Measurements from ENCODE around the gene ITM2A.

Gene ITM2A

GRCh38 chrX:79366873-79367749 is at the start of gene ITM2A:
ITM2A (minus strand) TSS chrX:79367334; CDS start chrX:79367215, 119 bp downstream.
- ChIA-PET POLR2A (no interaction called here), CTCF (no interaction called here)
- no peak for DNase-seq (ENCODE audit: low read depth, low spot score)
- no peak within 1 kb of the TSS for H3K4me3 ChIP-seq (ENCODE audit: low read depth, low read length)
- no peak for TF ChIP-seq CTCF (IDR thresholded peaks at IDR 0.05; ENCODE audit: insufficient read depth, low read length, missing control alignments)

- ChIA-PET POLR2A (no interaction called here), CTCF (no interaction called here)
- DNase-seq (ENCODE audit: low read depth, low spot score) = no peak
- H3K4me3 ChIP-seq (ENCODE audit: low read depth, low read length) = no peak overlapping the region
- no peak for TF ChIP-seq CTCF (IDR thresholded peaks at IDR 0.05; ENCODE audit: insufficient read depth, low read length, missing control alignments)
Measured at GRCh38 chrX:79415056-79415455, 47.9 kb upstream of the ITM2A start.

GRCh38 chrX:79413963-79414362 is 46.8 kb upstream of the ITM2A start:
- TF ChIP-seq CTCF (IDR thresholded peaks at IDR 0.05; ENCODE audit: insufficient read depth, low read length, missing control alignments) = no peak
- DNase-seq (ENCODE audit: low read depth, low spot score) = no peak
- CTCF ChIA-PET = no interaction called here
- POLR2A ChIA-PET = no interaction called here
- H3K4me3 ChIP-seq (ENCODE audit: low read depth, low read length) = no peak overlapping the region

GRCh38 chrX:79412972-79413371 is 45.8 kb upstream of the ITM2A start:
- no peak for DNase-seq (ENCODE audit: low read depth, low spot score)
- ChIA-PET POLR2A (no interaction called here), CTCF (interaction anchor here (1.1 kb wide), 1 partner anchor 858 kb away, joined by 3 read pairs; no protein-coding TSS in a partner anchor)
- no peak overlapping the region for H3K4me3 ChIP-seq (ENCODE audit: low read depth, low read length)
- TF ChIP-seq CTCF (IDR thresholded peaks at IDR 0.05; ENCODE audit: insufficient read depth, low read length, missing control alignments) = no peak

GRCh38 chrX:79412166-79412565 is 45.0 kb upstream of the ITM2A start:
- CTCF ChIA-PET = interaction anchor here (1.1 kb wide), 1 partner anchor 857 kb away, joined by 3 read pairs; no protein-coding TSS in a partner anchor

More at GRCh38 chrX:79412166-79412565, 45.0 kb upstream of the ITM2A start:
- TF ChIP-seq CTCF (IDR thresholded peaks at IDR 0.05; ENCODE audit: insufficient read depth, low read length, missing control alignments) = no peak
- DNase-seq (ENCODE audit: low read depth, low spot score) = no peak
- H3K4me3 ChIP-seq (ENCODE audit: low read depth, low read length) = no peak overlapping the region
- POLR2A ChIA-PET = no interaction called here

Measured in AG04449 (cell line).